MG63 (cell line): ENCODE measurements around the gene GABRB1. TPM values are rescaled to one million over a fixed set of nuclear protein-coding genes. Genes with fewer than 3 reads are reported as not detected.
"Not testable (repeated sequence)": the region's sequence is repeated elsewhere in the genome, so short reads cannot be mapped to it uniquely, and the experiment has no call there.

Source experiments
- DNase-seq: peaks from one replicate; pipeline ENCODE4 v3.0.0-alpha.2; 2020
- H3K27me3 ChIP-seq: fragments of 250-450 bp; sonication (Bioruptor Pico); 2 replicates; pipeline ENCODE4 v1.5.1; 2020; ENCODE audit warnings: mild to moderate bottlenecking, moderate library complexity
- H3K36me3 ChIP-seq: fragments of 250-450 bp; sonication (Bioruptor Pico); 2 replicates; pipeline ENCODE4 v1.5.1; 2020; ENCODE audit warnings: mild to moderate bottlenecking, moderate library complexity
- H3K4me3 ChIP-seq: fragments of 250-450 bp; sonication (Bioruptor Pico); 2 replicates; pipeline ENCODE4 v1.5.1; 2020; ENCODE audit warnings: mild to moderate bottlenecking, moderate library complexity
- H3K9me3 ChIP-seq: fragments of 250-450 bp; sonication (Bioruptor Pico); 2 replicates; pipeline ENCODE4 v1.5.1; 2020; ENCODE audit warnings: mild to moderate bottlenecking, moderate library complexity
- total RNA-seq: library from RNA; depleted of rRNA; stranded (reverse); fragments of >200 nt; shearing (Covaris generic); gene quantifications from 2 replicates; pipeline ENCODE4 v1.2.3, GENCODE V29; 2014; ENCODE audit warnings: low replicate concordance

The GABRB1 gene
- total RNA-seq, 1 experiment from 2014 or later = 0.59 TPM

DNA sequence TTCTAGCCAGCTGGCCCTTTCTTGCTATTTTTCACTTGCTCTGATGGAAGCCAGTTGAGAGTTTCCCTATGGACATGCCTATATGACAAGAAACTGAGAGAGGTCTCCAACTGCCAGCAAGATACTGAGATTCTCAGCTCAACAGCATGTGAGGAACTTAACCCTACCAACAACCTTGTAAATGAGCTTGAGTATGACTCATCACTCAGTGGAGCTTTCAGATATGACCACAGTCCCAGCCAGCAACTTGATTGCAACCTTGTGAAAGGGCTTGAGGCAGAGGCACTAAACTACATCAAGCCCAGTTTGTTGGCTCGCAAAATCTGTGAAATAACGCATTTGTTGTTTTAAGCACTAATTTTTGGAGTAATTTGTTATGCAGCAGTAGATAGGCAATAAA lies 256.4 kb downstream of the GABRB1 start:
- peak; percentile 8 for DNase-seq

GRCh38 chr4:47289805-47290204 lies 258.4 kb downstream of the GABRB1 start:
- Histone ChIP-seq H3K36me3 (no peaks in the 10 kb centered on the region), H3K27me3 (no peaks in the 10 kb centered on the region), H3K9me3 (no peaks in the 10 kb centered on the region), H3K4me3 (no peak overlapping the region)
- DNase-seq = no peak

More for the DNA sequence above, 256.4 kb downstream of the GABRB1 start:
- no peaks in the 10 kb centered on the region for H3K36me3 ChIP-seq
- no peaks in the 10 kb centered on the region for H3K9me3 ChIP-seq
- H3K4me3 ChIP-seq = no peak overlapping the region
- no peaks in the 10 kb centered on the region for H3K27me3 ChIP-seq

- H3K9me3 ChIP-seq, H3K27me3 ChIP-seq, DNase-seq, H3K36me3 ChIP-seq, H3K4me3 ChIP-seq: not testable (repeated sequence)
Measured at GRCh38 chr4:47290873-47291272, 259.5 kb downstream of the GABRB1 start.

GRCh38 chr4:47309165-47309564 lies 277.8 kb downstream of the GABRB1 start:
- DNase-seq = no peak
- Histone ChIP-seq H3K4me3 (no peak overlapping the region), H3K9me3 (no peaks in the 10 kb centered on the region), H3K36me3 (no peaks in the 10 kb centered on the region), H3K27me3 (no peaks in the 10 kb centered on the region)

DNA sequence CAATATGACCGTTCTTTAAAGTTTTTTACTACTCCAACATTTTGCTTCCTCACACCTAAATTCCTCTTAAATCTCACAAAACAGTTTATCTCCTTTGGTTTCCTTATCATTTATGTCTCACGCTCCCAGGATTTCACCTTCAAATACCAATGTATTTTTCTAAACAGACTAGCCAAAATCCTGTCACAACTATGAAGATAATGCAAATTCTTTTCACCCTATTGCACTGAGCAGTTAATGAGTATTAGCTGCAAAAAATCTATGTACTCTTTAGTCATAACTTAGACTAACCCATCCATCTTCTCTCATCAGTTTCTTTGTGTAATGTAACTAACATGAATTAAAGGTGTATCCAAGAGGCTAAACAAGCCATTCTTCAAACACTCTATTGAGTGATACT lies 280.8 kb downstream of the GABRB1 start:
- no peak for DNase-seq
- H3K27me3 ChIP-seq = no peaks in the 10 kb centered on the region
- H3K4me3 ChIP-seq = no peak overlapping the region
- H3K9me3 ChIP-seq = no peaks in the 10 kb centered on the region
- no peaks in the 10 kb centered on the region for H3K36me3 ChIP-seq

GRCh38 chr4:47313384-47313783 lies 282.0 kb downstream of the GABRB1 start:
- Histone ChIP-seq H3K9me3 (no peaks in the 10 kb centered on the region), H3K36me3 (no peaks in the 10 kb centered on the region), H3K4me3 (no peak overlapping the region), H3K27me3 (no peaks in the 10 kb centered on the region)
- no peak for DNase-seq

DNA sequence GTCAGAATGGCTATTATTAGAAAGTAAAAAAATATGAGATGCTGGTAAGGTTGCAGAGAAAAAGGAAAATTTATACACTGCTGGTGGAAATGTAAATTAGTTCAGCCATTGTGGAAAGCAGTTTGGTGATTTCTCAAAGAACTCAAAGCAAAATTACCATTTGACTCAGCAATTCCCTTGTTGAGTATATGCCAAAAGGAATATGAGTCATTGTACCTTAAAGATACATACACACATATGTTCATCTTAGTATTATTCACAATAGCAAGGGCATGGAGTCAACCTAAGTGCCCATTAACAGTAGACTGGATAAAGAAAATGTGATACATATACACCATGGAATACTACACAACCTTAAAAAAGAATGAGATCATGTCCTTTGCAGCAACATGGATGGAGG lies 284.0 kb downstream of the GABRB1 start:
- H3K9me3 ChIP-seq = no peaks in the 10 kb centered on the region
- no peaks in the 10 kb centered on the region for H3K27me3 ChIP-seq
- DNase-seq = no peak
- no peak overlapping the region for H3K4me3 ChIP-seq
- no peaks in the 10 kb centered on the region for H3K36me3 ChIP-seq

DNA sequence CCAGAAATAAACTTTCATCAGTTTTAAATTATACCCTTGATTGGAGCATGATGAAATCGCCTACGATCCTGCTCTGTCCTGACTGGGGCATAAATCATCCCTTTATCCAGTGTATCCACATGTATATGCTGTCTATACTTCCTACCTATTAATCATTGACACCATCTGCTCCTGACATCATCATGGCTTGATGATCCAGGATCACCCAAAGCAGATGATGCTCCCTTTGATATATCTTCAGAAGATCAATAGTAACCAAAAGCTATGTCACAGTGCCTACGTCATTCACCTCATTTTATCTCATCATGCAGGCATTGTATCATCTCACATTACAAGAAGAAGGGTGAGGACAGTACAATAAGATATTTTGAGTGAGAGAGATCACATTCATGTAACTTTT lies 294.7 kb downstream of the GABRB1 start:
- no peak for DNase-seq
- H3K9me3 ChIP-seq = no peaks in the 10 kb centered on the region
- no peaks in the 10 kb centered on the region for H3K36me3 ChIP-seq
- H3K27me3 ChIP-seq = no peaks in the 10 kb centered on the region
- no peak overlapping the region for H3K4me3 ChIP-seq

DNA sequence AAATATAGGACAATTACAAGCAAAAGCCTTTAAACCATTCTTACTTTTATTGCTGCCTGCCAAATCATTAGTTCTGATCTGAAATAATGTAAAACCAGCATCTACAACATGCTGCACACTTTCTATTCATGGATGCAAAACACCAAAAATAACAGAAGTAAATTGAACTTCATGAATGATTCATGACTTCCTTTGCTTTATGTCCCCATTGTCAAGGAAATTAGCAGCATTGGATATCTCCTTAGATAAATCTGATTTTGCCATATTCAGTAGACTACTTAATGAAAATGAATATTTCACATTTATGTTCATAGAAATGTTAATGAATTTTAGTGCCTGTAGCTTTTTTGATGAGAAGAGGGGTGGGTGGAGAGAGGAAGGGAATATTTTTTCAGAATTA lies 299.5 kb downstream of the GABRB1 start:
- no peak overlapping the region for H3K4me3 ChIP-seq
- H3K9me3 ChIP-seq = no peaks in the 10 kb centered on the region

GRCh38 chr4:47334652-47335051 lies 303.3 kb downstream of the GABRB1 start:
- Histone ChIP-seq H3K27me3 (no peaks in the 10 kb centered on the region), H3K4me3 (no peak overlapping the region), H3K9me3 (no peaks in the 10 kb centered on the region), H3K36me3 (no peaks in the 10 kb centered on the region)
- no peak for DNase-seq

More for the DNA sequence above, 299.5 kb downstream of the GABRB1 start:
- no peaks in the 10 kb centered on the region for H3K36me3 ChIP-seq
- no peak for DNase-seq
- no peaks in the 10 kb centered on the region for H3K27me3 ChIP-seq

DNA sequence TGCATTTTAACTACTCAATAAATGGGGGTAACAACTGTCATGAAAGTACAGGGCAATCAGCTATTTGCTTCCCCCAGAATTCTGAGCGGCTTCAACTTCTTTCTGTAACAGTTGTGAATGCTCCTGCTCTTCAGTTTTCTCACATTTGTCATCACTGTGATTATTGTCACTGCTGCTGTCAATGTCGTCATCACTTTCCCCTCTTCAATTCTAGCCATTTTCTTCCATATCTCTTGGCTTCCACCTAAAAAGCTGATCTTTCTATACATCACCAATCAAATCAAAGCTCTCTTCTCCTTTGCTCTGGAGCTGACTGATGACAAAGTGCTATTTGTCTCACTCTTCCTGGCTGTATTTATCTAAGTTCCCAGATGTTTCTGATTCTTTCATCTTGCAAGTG lies 306.5 kb downstream of the GABRB1 start:
- Histone ChIP-seq H3K9me3 (no peaks in the 10 kb centered on the region), H3K27me3 (no peaks in the 10 kb centered on the region), H3K4me3 (no peak overlapping the region), H3K36me3 (no peaks in the 10 kb centered on the region)
- DNase-seq = no peak

- no peak for DNase-seq
- H3K9me3 ChIP-seq = no peaks in the 10 kb centered on the region
- H3K4me3 ChIP-seq = no peak overlapping the region
Measured at GRCh38 chr4:47340914-47341313, 309.5 kb downstream of the GABRB1 start.

GRCh38 chr4:47342796-47343195 lies 311.4 kb downstream of the GABRB1 start:
- no peak overlapping the region for H3K4me3 ChIP-seq
- no peak for DNase-seq
- H3K9me3 ChIP-seq = no peaks in the 10 kb centered on the region
- H3K27me3 ChIP-seq = no peaks in the 10 kb centered on the region
- H3K36me3 ChIP-seq = no peaks in the 10 kb centered on the region

More at GRCh38 chr4:47340914-47341313, 309.5 kb downstream of the GABRB1 start:
- H3K36me3 ChIP-seq = no peaks in the 10 kb centered on the region
- H3K27me3 ChIP-seq = no peaks in the 10 kb centered on the region

DNA sequence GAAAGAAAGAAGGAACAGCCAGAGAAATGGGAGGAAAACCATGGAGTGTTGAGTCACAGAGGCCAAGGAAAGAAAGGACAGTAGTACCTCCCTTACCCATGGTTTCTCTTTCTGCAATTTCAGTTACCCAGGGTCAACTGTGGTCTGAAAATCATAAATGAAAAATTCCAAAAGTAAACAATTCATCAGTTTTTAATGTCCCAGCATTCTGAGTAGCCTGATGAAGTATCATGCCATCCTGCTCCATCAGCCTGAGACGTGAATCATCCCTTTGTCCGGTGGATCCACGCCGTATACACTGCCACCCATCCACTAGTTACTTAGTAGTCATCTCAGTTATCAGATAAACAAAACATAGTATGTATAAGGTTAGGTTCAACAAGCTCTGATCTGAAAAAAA lies 318.0 kb downstream of the GABRB1 start:
- H3K4me3 ChIP-seq = no peak overlapping the region
- no peaks in the 10 kb centered on the region for H3K36me3 ChIP-seq
- no peaks in the 10 kb centered on the region for H3K27me3 ChIP-seq
- no peaks in the 10 kb centered on the region for H3K9me3 ChIP-seq
- DNase-seq = peak; percentile 67

DNA sequence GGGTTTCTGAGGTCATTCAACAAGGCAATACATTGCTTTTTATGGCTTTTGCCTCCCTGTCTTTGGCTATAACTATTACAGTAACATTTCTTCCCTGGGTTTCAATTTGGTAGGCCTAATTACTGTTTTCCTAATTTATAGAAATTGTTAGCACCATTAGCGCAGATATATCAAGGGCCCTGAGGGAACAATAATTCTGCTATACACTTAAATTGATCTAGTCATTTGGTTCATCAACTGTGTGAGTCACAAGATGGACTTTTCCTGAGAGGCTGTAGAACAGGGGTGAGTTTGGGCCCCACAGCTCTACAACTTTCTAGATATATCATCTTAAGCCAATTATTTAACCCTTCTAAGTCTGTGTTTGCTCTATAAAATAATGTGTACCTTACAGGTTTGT lies 324.2 kb downstream of the GABRB1 start:
- H3K9me3 ChIP-seq = no peaks in the 10 kb centered on the region
- H3K4me3 ChIP-seq = no peak overlapping the region
- no peaks in the 10 kb centered on the region for H3K27me3 ChIP-seq
- no peak for DNase-seq
- no peaks in the 10 kb centered on the region for H3K36me3 ChIP-seq

DNA sequence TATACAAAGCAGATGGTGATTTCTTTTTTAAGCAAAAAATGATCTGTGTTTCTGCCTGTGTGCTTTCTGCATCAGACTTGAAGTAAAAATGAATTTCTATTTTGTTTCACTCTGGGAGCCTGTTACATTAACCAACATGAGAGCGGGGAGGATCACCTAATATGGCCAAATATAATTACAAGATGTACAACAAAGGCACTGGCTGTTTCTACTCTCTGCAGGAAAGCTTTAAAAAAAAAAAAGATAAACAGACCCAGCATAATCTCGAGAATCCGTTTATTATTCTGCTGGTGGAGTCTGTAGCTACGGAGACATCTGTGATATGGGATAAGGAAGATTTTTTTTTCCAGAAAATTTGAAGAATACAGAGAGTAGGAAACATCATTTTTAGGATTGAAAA lies 328.5 kb downstream of the GABRB1 start:
- H3K36me3 ChIP-seq = no peaks in the 10 kb centered on the region
- H3K9me3 ChIP-seq = no peaks in the 10 kb centered on the region
- no peak for DNase-seq
- no peaks in the 10 kb centered on the region for H3K27me3 ChIP-seq
- no peak overlapping the region for H3K4me3 ChIP-seq

GRCh38 chr4:47367761-47368160 lies 336.4 kb downstream of the GABRB1 start:
- Histone ChIP-seq H3K4me3 (no peak overlapping the region), H3K36me3 (no peaks in the 10 kb centered on the region), H3K9me3 (no peaks in the 10 kb centered on the region), H3K27me3 (no peaks in the 10 kb centered on the region)
- DNase-seq = no peak

GRCh38 chr4:47368211-47368610 lies 336.8 kb downstream of the GABRB1 start:
- H3K9me3 ChIP-seq = no peaks in the 10 kb centered on the region
- H3K27me3 ChIP-seq = no peaks in the 10 kb centered on the region
- no peaks in the 10 kb centered on the region for H3K36me3 ChIP-seq
- H3K4me3 ChIP-seq = no peak overlapping the region
- DNase-seq = no peak

- Histone ChIP-seq H3K36me3 (no peaks in the 10 kb centered on the region), H3K9me3 (no peaks in the 10 kb centered on the region), H3K27me3 (no peaks in the 10 kb centered on the region), H3K4me3 (no peak overlapping the region)
- peak; percentile 19 for DNase-seq
Measured at GRCh38 chr4:47372561-47372960, 341.2 kb downstream of the GABRB1 start.
